HepG2 (cell line): Measurements from ENCODE around the gene SNX24. TPM values are rescaled to one million over a fixed set of nuclear protein-coding genes. Genes with fewer than 3 reads are reported as not detected.

Experiments used
- ATAC-seq: fragments of 200-7000 bp; cut with Tn5 transposase; 3 replicates; pipeline ENCODE4 v1.9.1; 2020; ENCODE audit warnings: mild to moderate bottlenecking, moderate library complexity
- BruUV-seq: library from RNA; stranded (reverse); fragments of 400-500 nt; replicated peaks from 2 replicates; lab custom pipeline; 2021; lab: Mats Ljungman, UMichigan
- CTCF ChIA-PET: fragments of 300-600 bp; formaldehyde crosslinking; extraction: SDS; loops from one replicate; lab custom pipeline; 2021; ENCODE audit warnings: low total read pairs, inconsistent platforms, low intra/inter-chr PET ratio; lab: Yijun Ruan, JAX
- POLR2A ChIA-PET: fragments of 350-600 bp; sonication (Branson Sonifier 250); formaldehyde crosslinking; loops from one replicate; lab custom pipeline; 2020; ENCODE audit warnings: antibody characterized with exemption, inconsistent platforms; lab: Yijun Ruan, JAX
- DNase-seq: peaks from one replicate; pipeline ENCODE4 v3.0.0-alpha.2; 2015; ENCODE audit warnings: low spot score
- FAIRE-seq: peaks from 3 replicates; lab custom pipeline; 2011; peaks lifted over from hg19 to GRCh38; lab: Jason Lieb, UNC
- H2AFZ ChIP-seq: one replicate; pipeline ENCODE4 v1.6.1; 2011; ENCODE audit warnings: low read length, inconsistent platforms
- H3K27ac ChIP-seq: fragments of 300-600 bp; 3 replicates; pipeline ENCODE4 v1.8.0; 2011; ENCODE audit warnings: mixed run types, mild to moderate bottlenecking, mixed read lengths, low read length, inconsistent platforms; ENCODE audit not compliant: insufficient read depth; ENCODE audit errors: extremely low read length
- H3K27me3 ChIP-seq, 2 experiments: fragments of 200-600 bp in 1 of 2; 2 replicates in 1 of 2; 3 replicates in 1 of 2; pipeline versions ENCODE4 v1.6.0 to v1.8.0; 2011; ENCODE audit warnings: low read length in 2 of 2, mild to moderate bottlenecking in 2 of 2, moderate library complexity in 2 of 2, inconsistent platforms in 1 of 2; ENCODE audit not compliant: insufficient read depth in 2 of 2, control insufficient read depth in 1 of 2
- H3K36me3 ChIP-seq, 2 experiments: fragments of 200-600 bp in 1 of 2; replicated peaks in 1 of 2; 2 replicates in 1 of 2; 3 replicates in 1 of 2; pipeline versions ENCODE4 v1.5.1 to v1.8.0; 2011; ENCODE audit warnings: low read length in 2 of 2, inconsistent platforms in 1 of 2; ENCODE audit not compliant: insufficient read depth in 2 of 2, control insufficient read depth in 1 of 2
- H3K4me1 ChIP-seq: 2 replicates; pipeline ENCODE4 v1.5.1; 2012; ENCODE audit warnings: low read length, inconsistent platforms; ENCODE audit not compliant: insufficient read depth
- H3K4me2 ChIP-seq: 2 replicates; pipeline ENCODE4 v1.6.0; 2011; ENCODE audit warnings: low read depth, low read length, inconsistent platforms
- H3K4me3 ChIP-seq, 3 experiments: fragments of 200-600 bp in 1 of 3; sonication (generic), shearing (Covaris generic) in 1 of 3; replicated peaks in 1 of 3; 2 replicates each; pipeline ENCODE4 v1.5.1; 2011 to 2016; ENCODE audit warnings: low read length in 3 of 3, inconsistent platforms in 2 of 3, low read depth in 2 of 3, mild to moderate bottlenecking in 2 of 3, control low read depth in 1 of 3, mixed read lengths in 1 of 3; ENCODE audit not compliant: insufficient read depth in 1 of 3
- H3K79me2 ChIP-seq: one replicate; pipeline ENCODE4 v1.6.1; 2011; ENCODE audit warnings: low read length, inconsistent platforms; ENCODE audit not compliant: insufficient read depth
- H3K9ac ChIP-seq: 2 replicates; pipeline ENCODE4 v1.6.0; 2011; ENCODE audit warnings: mild to moderate bottlenecking, low read depth, low read length, inconsistent platforms; ENCODE audit not compliant: insufficient read depth
- H3K9me3 ChIP-seq: 2 replicates; pipeline ENCODE4 v1.5.1; 2012; ENCODE audit warnings: mild to moderate bottlenecking, low read length
- H4K20me1 ChIP-seq: 2 replicates; pipeline ENCODE4 v1.6.0; 2011; ENCODE audit warnings: inconsistent platforms, mild to moderate bottlenecking, low read length, moderate library complexity; ENCODE audit not compliant: insufficient read depth
- CERS6 ChIP-seq: sonication (generic); formaldehyde crosslinking; IDR thresholded peaks from 2 replicates; pipeline ENCODE4 v1.5.0; 2020; ENCODE audit warnings: missing genetic modification reagents
- ETV6 ChIP-seq: sonication (generic); formaldehyde crosslinking; conservative IDR thresholded peaks from 2 replicates; pipeline ENCODE4 v1.4.0; 2020; ENCODE audit warnings: missing genetic modification reagents
- KDM6A ChIP-seq: IDR thresholded peaks from 2 replicates; pipeline ENCODE4 v1.6.1; 2016; ENCODE audit warnings: low read depth
- NFRKB ChIP-seq: fragments of 450-650 bp; IDR thresholded peaks from 2 replicates; pipeline ENCODE4 v1.6.1; 2017
- NFYC ChIP-seq: IDR thresholded peaks from 2 replicates; pipeline ENCODE4 v1.6.1; 2016; ENCODE audit warnings: missing genetic modification reagents, missing compliant biosample characterization
- SMAD9 ChIP-seq: sonication (generic); formaldehyde crosslinking; IDR thresholded peaks from 2 replicates; pipeline ENCODE4 v1.5.1; 2020; ENCODE audit warnings: mild to moderate bottlenecking, missing genetic modification reagents
- SP1 ChIP-seq, 2 experiments: fragments of 450-650 bp in 1 of 2; sonication (generic) in 1 of 2; formaldehyde crosslinking in 1 of 2; IDR thresholded peaks; 2 replicates each; pipeline versions ENCODE4 v1.4.0 to v1.6.1; 2016 to 2020; ENCODE audit warnings: missing genetic modification reagents in 1 of 2
- THAP8 ChIP-seq: sonication (generic); formaldehyde crosslinking; IDR thresholded peaks from 2 replicates; pipeline ENCODE4 v1.5.1; 2020; ENCODE audit warnings: missing genetic modification reagents, mild to moderate bottlenecking, borderline replicate concordance
- ZNF256 ChIP-seq: sonication (generic); formaldehyde crosslinking; conservative IDR thresholded peaks from 2 replicates; pipeline ENCODE4 v1.4.0; 2020; ENCODE audit warnings: missing genetic modification reagents
- ZNF317 ChIP-seq: sonication (generic); formaldehyde crosslinking; IDR thresholded peaks from 2 replicates; pipeline ENCODE4 v1.5.0; 2020; ENCODE audit warnings: mild to moderate bottlenecking, missing genetic modification reagents
- ZNF510 ChIP-seq: sonication (generic); formaldehyde crosslinking; IDR thresholded peaks from 2 replicates; pipeline ENCODE4 v1.4.0; 2020; ENCODE audit warnings: low read depth, mild to moderate bottlenecking, missing genetic modification reagents
- ZNF549 ChIP-seq: sonication (generic); formaldehyde crosslinking; IDR thresholded peaks from 2 replicates; pipeline ENCODE4 v1.5.0; 2020; ENCODE audit warnings: missing genetic modification reagents
- ZNF703 ChIP-seq: sonication (generic); formaldehyde crosslinking; IDR thresholded peaks from 2 replicates; pipeline ENCODE4 v1.5.1; 2020; ENCODE audit warnings: missing genetic modification reagents, mild to moderate bottlenecking, moderate library complexity, borderline replicate concordance
- ZNF724P ChIP-seq: sonication (generic); formaldehyde crosslinking; IDR thresholded peaks from 2 replicates; pipeline ENCODE4 v1.8.0; 2022; ENCODE audit warnings: missing genetic modification reagents, borderline replicate concordance
- ZNF839 ChIP-seq: sonication (generic); formaldehyde crosslinking; IDR thresholded peaks from 2 replicates; pipeline ENCODE4 v1.4.0; 2020; ENCODE audit warnings: missing genetic modification reagents, mild to moderate bottlenecking, borderline replicate concordance
- WGBS: methylation state at CpG from one replicate; pipeline ENCODE4 v1.1.6; 2017; ENCODE audit warnings: low lambda C conversion rate; 5-methylcytosine and 5-hydroxymethylcytosine counted together
- in situ Hi-C: cut with HindIII; loops from 2 replicates; pipeline ENCODE4 v1.10.0; 2017; ENCODE audit warnings: low pct_unique_long_range_greater_than_20kb; ENCODE audit not compliant: extremely low pct_ligation_motif_present
- intact Hi-C: fragments of 100-400 bp; cut with micrococcal nuclease; formaldehyde crosslinking; loops from one replicate; pipeline ENCODE4 v1.10.0; 2022; ENCODE audit not compliant: unreplicated experiment
- polyA plus RNA-seq, 8 experiments: library from polyadenylated mRNA; depleted of rRNA in 3 of 8; stranded (reverse) in 7 of 8; unstranded in 1 of 8; fragments of >200 nt; fragmentation: Illumina TruSeq in 4 of 8; extraction: Trizol in 4 of 8; gene quantifications; 2 replicates each; pipeline versions ENCODE4 v1.2.1 to v1.2.3, GENCODE V29; 2011 to 2016; ENCODE audit warnings: low read depth in 4 of 8, missing spikeins in 1 of 8, mixed read lengths in 1 of 8; ENCODE audit not compliant: insufficient read depth in 1 of 8
- total RNA-seq, 5 experiments: library from RNA; depleted of rRNA; stranded (reverse); fragments of >200 nt; fragmentation: Illumina TruSeq; extraction: Trizol; gene quantifications; 2 replicates each; pipeline ENCODE4 v1.2.3, GENCODE V29; 2016; ENCODE audit warnings: low read depth in 1 of 5

SNX24 gene
- total and polyA plus RNA-seq, 2 of the 13 experiments (the other 11 are each of a cell fraction or from before 2014, with no cell fraction given): 7.2 to 23.7 TPM

- H3K9ac ChIP-seq: no peak overlapping the region
- TF ChIP-seq NFYC (CRISPR knock-in tag): no peak
- TF ChIP-seq ZNF510 (CRISPR knock-in tag): no peak
- no peak for TF ChIP-seq ZNF549 (CRISPR knock-in tag)
- no peak for TF ChIP-seq THAP8
- TF ChIP-seq CERS6 (CRISPR knock-in tag): no peak
- TF ChIP-seq ZNF703 (CRISPR knock-in tag): no peak
- no peak for TF ChIP-seq KDM6A (CRISPR knock-in tag)
- no peak for TF ChIP-seq ZNF839 (CRISPR knock-in tag)
- no peak for TF ChIP-seq SMAD9 (CRISPR knock-in tag)
- TF ChIP-seq ZNF317 (CRISPR knock-in tag): no peak
- no peak for TF ChIP-seq NFRKB
- no peak for TF ChIP-seq ZNF256 (CRISPR knock-in tag)
- no peak for TF ChIP-seq ZNF724P (CRISPR knock-in tag)
- TF ChIP-seq ETV6 (CRISPR knock-in tag): no peak
- TF ChIP-seq SP1 (IDR thresholded peaks at IDR 0.05): no peak
- no peak for TF ChIP-seq SP1 (CRISPR knock-in tag; IDR thresholded peaks at IDR 0.05)
- TF ChIP-seq, all 625 proteins: peak for 0
- BruUV-seq: no TSS peak
- peaks cover 10% of the 10 kb centered on the region for H3K4me1 ChIP-seq
- ChIA-PET CTCF (no interaction called here), POLR2A (no interaction called here)
- no peak for DNase-seq
- H3K9me3 ChIP-seq: no peaks in the 10 kb centered on the region
- no peaks in the 10 kb centered on the region for H3K27me3 ChIP-seq
- no peak overlapping the region for H3K27ac ChIP-seq
- H3K4me3 ChIP-seq: no peak overlapping the region
- no peak for ATAC-seq
- H2AFZ ChIP-seq: no peak overlapping the region
- FAIRE-seq: no peak
- no peaks in the 10 kb centered on the region for H3K79me2 ChIP-seq
- no peaks in the 10 kb centered on the region for H4K20me1 ChIP-seq
- 95% methylated on average over 3 of the region's 3 CpGs for WGBS
- in situ Hi-C loops (no loop called here), intact Hi-C loops (no loop called here)
- H3K4me2 ChIP-seq: no peak overlapping the region
- no peaks in the 10 kb centered on the region for H3K36me3 ChIP-seq
Observed at GRCh38 chr5:122984425-122984824, 139.0 kb downstream of the SNX24 start.
